Fibroblast of lung (primary cell): ENCODE data around the gene HOXA9. TPM values are rescaled to one million over a fixed set of nuclear protein-coding genes. Genes with fewer than 3 reads are reported as not detected.

ENCODE experiments used
- DNase-seq, 2 donors: peaks; one replicate each; pipeline versions ENCODE4 v3.0.0 to v3.0.0-alpha.2; 2010; ENCODE audit warnings: low read depth in 2 of 2
- H2AFZ ChIP-seq: 2 replicates; pipeline ENCODE4 v1.5.1; 2012; ENCODE audit warnings: low read length, control low read depth, inconsistent platforms
- H3K27ac ChIP-seq: 2 replicates; pipeline ENCODE4 v1.5.1; 2011; ENCODE audit warnings: low read length, control low read depth; ENCODE audit not compliant: insufficient read depth
- H3K27me3 ChIP-seq: 2 replicates; pipeline ENCODE4 v1.5.1; 2011; ENCODE audit warnings: mild to moderate bottlenecking, low read length; ENCODE audit not compliant: control insufficient read depth, insufficient read depth
- H3K36me3 ChIP-seq: 2 replicates; pipeline ENCODE4 v1.5.1; 2011; ENCODE audit warnings: low read length; ENCODE audit not compliant: control insufficient read depth, insufficient read depth
- H3K4me1 ChIP-seq: 2 replicates; pipeline ENCODE4 v1.5.1; 2011; ENCODE audit warnings: low read length; ENCODE audit not compliant: control insufficient read depth, insufficient read depth; ENCODE audit errors: extremely low read depth
- H3K4me2 ChIP-seq: 2 replicates; pipeline ENCODE4 v1.5.1; 2011; ENCODE audit warnings: low read length, control low read depth; ENCODE audit not compliant: insufficient read depth; ENCODE audit errors: extremely low read depth
- H3K4me3 ChIP-seq, 4 experiments: fragments of 200-600 bp in 1 of 4; sonication (generic) in 1 of 4; replicated peaks in 1 of 4; 2 replicates each; pipeline ENCODE4 v1.5.1; 2011 to 2016; ENCODE audit warnings: low read length in 4 of 4, low read depth in 3 of 4, mild to moderate bottlenecking in 3 of 4, control low read depth in 2 of 4, inconsistent platforms in 1 of 4, mixed read lengths in 1 of 4; ENCODE audit not compliant: insufficient read depth in 1 of 4; ENCODE audit errors: control extremely low read depth in 1 of 4
- H3K79me2 ChIP-seq: 2 replicates; pipeline ENCODE4 v1.5.1; 2012; ENCODE audit warnings: mild to moderate bottlenecking, low read length, inconsistent platforms; ENCODE audit not compliant: control insufficient read depth, insufficient read depth
- H3K9ac ChIP-seq: 2 replicates; pipeline ENCODE4 v1.5.1; 2011; ENCODE audit warnings: mild to moderate bottlenecking, low read length, control low read depth; ENCODE audit not compliant: insufficient read depth
- H3K9me3 ChIP-seq: 2 replicates; pipeline ENCODE4 v1.5.1; 2012; ENCODE audit warnings: low read depth, low read length; ENCODE audit not compliant: control insufficient read depth, insufficient read depth
- H4K20me1 ChIP-seq: 2 replicates; pipeline ENCODE4 v1.5.1; 2011; ENCODE audit warnings: low read length; ENCODE audit not compliant: control insufficient read depth, insufficient read depth; ENCODE audit errors: extremely low read depth
- EZH2 ChIP-seq: IDR thresholded peaks from 2 replicates; pipeline ENCODE4 v1.5.1; 2012; ENCODE audit warnings: low read length, control low read depth, mild to moderate bottlenecking; ENCODE audit errors: missing control alignments
- polyA plus RNA-seq, 2 donors: library from polyadenylated mRNA; depleted of rRNA in 1 of 2; stranded (reverse) in 1 of 2; unstranded in 1 of 2; fragments of >200 nt; gene quantifications; 2 replicates each; pipeline ENCODE4 v1.2.1, GENCODE V29; 2011 to 2012; ENCODE audit warnings: missing spikeins in 1 of 2
- total RNA-seq: library from RNA; depleted of rRNA; stranded (reverse); fragments of >200 nt; gene quantifications from 2 replicates; pipeline ENCODE4 v1.2.1, GENCODE V29; 2014
- TF ChIP-seq, protein P1 (sequence below), 2 donors: IDR thresholded peaks in 1 of 2; conservative IDR thresholded peaks in 1 of 2; 1 replicate in 1 of 2; 2 replicates in 1 of 2; pipeline ENCODE4 v1.5.1; 2011 to 2012; ENCODE audit warnings: low read length in 2 of 2, control low read depth in 1 of 2, inconsistent platforms in 1 of 2, low read depth in 1 of 2, mild to moderate bottlenecking in 1 of 2

The HOXA9 gene
- total and polyA plus RNA-seq, 2 donors (not counting 1 experiment from before 2014, with no cell fraction given): 0.08 TPM; not detected in 1

DNA sequence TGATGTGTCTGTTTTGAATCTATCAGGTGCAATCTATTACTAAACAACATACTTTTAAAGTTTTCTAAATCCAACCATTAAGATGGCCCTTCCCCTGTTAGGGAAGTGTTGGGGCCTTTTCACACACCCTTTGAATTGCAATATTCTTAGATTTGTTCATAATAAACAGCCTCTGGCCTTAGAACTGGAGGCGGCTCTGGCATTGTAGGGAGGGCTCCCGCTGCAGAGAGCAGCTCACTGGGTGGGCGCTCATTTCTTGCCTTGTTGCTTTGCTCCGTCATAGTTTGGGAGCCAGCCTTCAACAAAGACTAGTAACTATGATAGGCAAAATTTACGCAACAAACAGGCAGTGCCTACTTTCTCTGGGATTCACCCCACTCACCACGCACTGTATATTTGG is 13.0 kb upstream of the HOXA9 start:
- Histone ChIP-seq H2AFZ (no peak overlapping the region), H3K79me2 (no peaks in the 10 kb centered on the region), H3K27me3 (peaks cover 51% of the 10 kb centered on the region), H3K9me3 (no peaks in the 10 kb centered on the region), H3K4me1 (no peaks in the 10 kb centered on the region), H3K36me3 (no peaks in the 10 kb centered on the region), H3K27ac (no peak overlapping the region), H3K4me2 (no peak overlapping the region), H3K9ac (no peak overlapping the region), H3K4me3 (no peak overlapping the region), H4K20me1 (no peaks in the 10 kb centered on the region)
- no peak for DNase-seq
- TF ChIP-seq EZH2: no peak
- TF ChIP-seq, protein P1, sequence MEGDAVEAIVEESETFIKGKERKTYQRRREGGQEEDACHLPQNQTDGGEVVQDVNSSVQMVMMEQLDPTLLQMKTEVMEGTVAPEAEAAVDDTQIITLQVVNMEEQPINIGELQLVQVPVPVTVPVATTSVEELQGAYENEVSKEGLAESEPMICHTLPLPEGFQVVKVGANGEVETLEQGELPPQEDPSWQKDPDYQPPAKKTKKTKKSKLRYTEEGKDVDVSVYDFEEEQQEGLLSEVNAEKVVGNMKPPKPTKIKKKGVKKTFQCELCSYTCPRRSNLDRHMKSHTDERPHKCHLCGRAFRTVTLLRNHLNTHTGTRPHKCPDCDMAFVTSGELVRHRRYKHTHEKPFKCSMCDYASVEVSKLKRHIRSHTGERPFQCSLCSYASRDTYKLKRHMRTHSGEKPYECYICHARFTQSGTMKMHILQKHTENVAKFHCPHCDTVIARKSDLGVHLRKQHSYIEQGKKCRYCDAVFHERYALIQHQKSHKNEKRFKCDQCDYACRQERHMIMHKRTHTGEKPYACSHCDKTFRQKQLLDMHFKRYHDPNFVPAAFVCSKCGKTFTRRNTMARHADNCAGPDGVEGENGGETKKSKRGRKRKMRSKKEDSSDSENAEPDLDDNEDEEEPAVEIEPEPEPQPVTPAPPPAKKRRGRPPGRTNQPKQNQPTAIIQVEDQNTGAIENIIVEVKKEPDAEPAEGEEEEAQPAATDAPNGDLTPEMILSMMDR (conservative IDR thresholded peaks at IDR 0.05 in 1 of 2, IDR thresholded peaks at IDR 0.05 in 1 of 2; ENCODE audit: low read depth in 1 of 2, low read length in 2 of 2): no peak

DNA sequence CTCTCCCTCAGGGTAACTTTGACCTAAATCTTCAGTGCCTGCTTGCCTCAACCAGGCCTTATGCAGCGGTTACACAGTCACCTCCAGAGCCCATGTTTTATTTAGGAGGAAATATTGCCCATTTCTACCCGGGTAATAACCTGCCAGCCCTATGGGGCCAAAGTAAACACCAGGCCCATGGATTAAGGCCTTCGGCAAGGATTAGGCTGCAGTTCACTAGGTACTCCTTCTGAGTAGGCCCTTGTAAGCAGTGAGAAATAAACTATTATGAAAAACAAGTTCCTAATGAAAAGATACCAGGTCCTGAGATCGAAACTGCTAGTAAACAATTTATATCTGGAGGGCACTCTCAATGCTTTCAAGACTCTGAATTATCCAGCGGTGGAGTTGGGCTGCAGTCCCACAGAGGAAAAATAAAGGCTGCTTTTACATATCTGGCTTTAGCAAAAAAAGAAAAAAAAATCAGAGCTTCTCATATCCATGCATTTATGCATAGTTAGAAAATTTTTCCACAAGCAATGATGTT is 12.5 kb upstream of the HOXA9 start:
- Histone ChIP-seq H3K9ac (no peak overlapping the region), H3K4me2 (no peak overlapping the region), H3K36me3 (no peaks in the 10 kb centered on the region), H3K79me2 (no peaks in the 10 kb centered on the region), H3K9me3 (no peaks in the 10 kb centered on the region), H3K4me1 (no peaks in the 10 kb centered on the region), H2AFZ (no peak overlapping the region), H3K4me3 (no peak overlapping the region), H3K27ac (no peak overlapping the region), H4K20me1 (no peaks in the 10 kb centered on the region), H3K27me3 (peaks cover 51% of the 10 kb centered on the region)
- no peak for DNase-seq
- TF ChIP-seq EZH2: no peak
- TF ChIP-seq, protein P1 (conservative IDR thresholded peaks at IDR 0.05 in 1 of 2, IDR thresholded peaks at IDR 0.05 in 1 of 2; ENCODE audit: low read depth in 1 of 2, low read length in 2 of 2): no peak

DNA sequence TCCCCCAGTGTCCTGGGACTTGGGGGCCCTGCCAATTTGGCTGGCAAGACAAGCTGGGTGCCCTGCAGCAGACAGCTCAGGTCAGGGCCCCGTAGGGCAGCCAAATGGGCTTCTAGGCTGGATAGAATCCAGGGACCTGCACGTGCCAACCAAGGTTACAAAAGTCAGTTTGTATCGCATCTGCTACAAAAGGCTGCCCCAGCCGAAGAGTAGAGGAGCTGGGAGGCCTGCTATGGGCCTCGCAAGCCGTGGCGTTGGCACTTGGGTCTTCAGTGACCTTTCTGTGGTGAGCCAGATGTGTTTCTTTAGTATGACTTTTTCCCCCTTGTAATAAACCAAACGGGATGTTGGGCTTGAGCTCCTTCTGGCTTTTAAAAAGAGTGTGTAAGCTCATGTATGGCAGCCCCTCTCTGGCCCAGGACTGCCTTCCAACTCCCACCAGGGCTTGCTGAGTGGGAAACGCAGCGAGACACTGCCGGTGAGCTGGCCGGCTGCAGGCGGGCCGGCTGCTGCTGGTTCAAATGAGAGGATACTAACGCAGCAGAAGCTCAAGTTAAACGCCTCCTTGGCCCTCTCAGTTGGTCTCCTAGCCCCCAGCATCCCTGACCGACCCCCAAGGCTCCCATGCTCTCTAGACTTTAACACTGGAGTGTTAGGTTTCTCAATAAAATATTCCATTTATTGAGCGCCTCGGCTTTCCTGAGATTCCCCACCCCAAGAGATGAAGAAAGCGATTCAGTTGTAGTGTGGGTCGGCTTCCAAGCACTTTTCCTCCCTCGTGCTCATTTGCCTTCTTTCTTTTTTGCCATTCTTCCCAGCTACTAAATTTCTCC is 11.8 kb upstream of the HOXA9 start:
- Histone ChIP-seq H3K27ac (no peak overlapping the region), H2AFZ (no peak overlapping the region)

More for the DNA sequence above, 11.8 kb upstream of the HOXA9 start:
- H3K36me3 ChIP-seq: no peaks in the 10 kb centered on the region
- no peak overlapping the region for H3K9ac ChIP-seq
- no peaks in the 10 kb centered on the region for H3K9me3 ChIP-seq
- TF ChIP-seq, protein P1 (conservative IDR thresholded peaks at IDR 0.05 in 1 of 2, IDR thresholded peaks at IDR 0.05 in 1 of 2; ENCODE audit: low read depth in 1 of 2, low read length in 2 of 2): no peak
- no peak for TF ChIP-seq EZH2
- H3K27me3 ChIP-seq: peaks cover 51% of the 10 kb centered on the region
- H4K20me1 ChIP-seq: no peaks in the 10 kb centered on the region
- H3K4me1 ChIP-seq: no peaks in the 10 kb centered on the region
- no peak overlapping the region for H3K4me2 ChIP-seq
- no peaks in the 10 kb centered on the region for H3K79me2 ChIP-seq
- no peak for DNase-seq
- no peak overlapping the region for H3K4me3 ChIP-seq
